Measurements from ENCODE around the gene CFAP46. TPM values are rescaled to one million over a fixed set of nuclear protein-coding genes. Genes with fewer than 3 reads are reported as not detected.

Gene CFAP46
- total and polyA plus RNA-seq, 4 donors = 0.33 to 0.59 (median 0.42) TPM

Other genes starting within 250 kb of the CFAP46 start
- gene NKX6-2, start 156.4 kb downstream of the CFAP46 start, total RNA-seq = not detected
- 1 to 10 TPM in 1 of 2 donors, under 1 TPM in 1; 0.07 to 7.1 TPM for gene NKX6-2, start 156.4 kb downstream of the CFAP46 start, polyA plus RNA-seq
- gene ADGRA1, start 145.4 kb upstream of the CFAP46 start, total RNA-seq = under 1 TPM; 0.08 to 0.70 TPM
- gene ADGRA1, start 145.4 kb upstream of the CFAP46 start, polyA plus RNA-seq = under 1 TPM in 1 of 2 donors, not detected in 1; 0.12 TPM
- 1 to 10 TPM in 1 of 2 donors, under 1 TPM in 1; 0.61 to 8.0 TPM for gene KNDC1, start 217.6 kb upstream of the CFAP46 start, total RNA-seq
- gene KNDC1, start 217.6 kb upstream of the CFAP46 start, polyA plus RNA-seq = 10 to 100 TPM in 1 of 2 donors, under 1 TPM in 1; 0.53 to 12.9 TPM

All from liver (tissue), 4 donors.